GM23338 (cell line): Measurements from ENCODE around the gene FOXN1. TPM values are rescaled to one million over a fixed set of nuclear protein-coding genes. Genes with fewer than 3 reads are reported as not detected.

ENCODE experiments used
- ATAC-seq: fragments of 200-7000 bp; cut with Tn5 transposase; 3 replicates; pipeline ENCODE4 v1.9.1; 2020
- DNase-seq: peaks from one replicate; pipeline ENCODE4 v3.0.0-alpha.2; 2015; ENCODE audit warnings: low spot score
- H2AFZ ChIP-seq: fragments of 200-600 bp; sonication (generic); 2 replicates; pipeline ENCODE4 v1.8.0; 2016; ENCODE audit warnings: antibody characterized with exemption, mild to moderate bottlenecking, moderate library complexity
- H3F3A ChIP-seq: fragments of 200-600 bp; sonication (generic); replicated peaks from 2 replicates; pipeline ENCODE4 v1.8.0; 2017; ENCODE audit warnings: antibody characterized with exemption, mixed run types, low read depth
- H3K27ac ChIP-seq: fragments of 200-600 bp; sonication (generic); 2 replicates; pipeline ENCODE4 v1.6.1; 2016; ENCODE audit warnings: low read depth
- H3K27me3 ChIP-seq: fragments of 200-600 bp; sonication (generic); 2 replicates; pipeline ENCODE4 v1.8.0; 2016; ENCODE audit warnings: mild to moderate bottlenecking, mixed run types, moderate library complexity; ENCODE audit not compliant: insufficient read depth
- H3K36me3 ChIP-seq: fragments of 200-600 bp; sonication (generic); 2 replicates; pipeline ENCODE4 v1.8.0; 2016; ENCODE audit warnings: mild to moderate bottlenecking; ENCODE audit not compliant: insufficient read depth
- H3K4me1 ChIP-seq: fragments of 200-600 bp; sonication (generic); 2 replicates; pipeline ENCODE4 v1.8.0; 2016; ENCODE audit warnings: mild to moderate bottlenecking, moderate library complexity; ENCODE audit not compliant: insufficient read depth
- H3K4me2 ChIP-seq: fragments of 200-600 bp; sonication (generic); 2 replicates; pipeline ENCODE4 v1.7.1; 2017; ENCODE audit warnings: mixed run types
- H3K4me3 ChIP-seq: fragments of 200-600 bp; sonication (generic); 2 replicates; pipeline ENCODE4 v1.6.1; 2016; ENCODE audit warnings: mixed run types
- H3K79me2 ChIP-seq: fragments of 200-600 bp; sonication (generic); replicated peaks from 2 replicates; pipeline ENCODE4 v1.8.0; 2017; ENCODE audit warnings: mild to moderate bottlenecking; ENCODE audit not compliant: insufficient read depth
- H3K9me2 ChIP-seq: fragments of 200-600 bp; sonication (generic); 2 replicates; pipeline ENCODE4 v1.8.0; 2017; ENCODE audit not compliant: insufficient read depth
- H4K20me1 ChIP-seq: fragments of 200-600 bp; sonication (generic); replicated peaks from 2 replicates; pipeline ENCODE4 v1.8.0; 2017; ENCODE audit warnings: mild to moderate bottlenecking; ENCODE audit not compliant: insufficient read depth
- H3K27ac Mint-ChIP-seq: 2 replicates; pipeline ENCODE4 v1.8.0; 2020; ENCODE audit warnings: inconsistent platforms, mild to moderate bottlenecking, moderate library complexity, mixed read lengths
- H3K27me3 Mint-ChIP-seq: 3 replicates; pipeline ENCODE4 v1.8.0; 2022; ENCODE audit warnings: low read depth, mild to moderate bottlenecking, moderate library complexity, mixed read lengths, inconsistent platforms; ENCODE audit not compliant: insufficient read depth, poor library complexity
- H3K36me3 Mint-ChIP-seq: 3 replicates; pipeline ENCODE4 v1.8.0; 2021; ENCODE audit warnings: low read depth, mild to moderate bottlenecking, inconsistent platforms, moderate library complexity, mixed read lengths
- H3K4me1 Mint-ChIP-seq: 3 replicates; pipeline ENCODE4 v1.8.0; 2020; ENCODE audit warnings: mild to moderate bottlenecking, inconsistent platforms, mixed read lengths
- H3K4me3 Mint-ChIP-seq: 3 replicates; pipeline ENCODE4 v1.8.0; 2021; ENCODE audit warnings: moderate library complexity, mild to moderate bottlenecking, inconsistent platforms, mixed read lengths
- H3K9me3 Mint-ChIP-seq: 3 replicates; pipeline ENCODE4 v1.8.0; 2020; ENCODE audit warnings: moderate library complexity, mild to moderate bottlenecking, inconsistent platforms, mixed read lengths
- CREB1 ChIP-seq: fragments of 250-450 bp; sonication (Bioruptor Pico); IDR thresholded peaks from 2 replicates; pipeline ENCODE4 v1.5.0; 2020; ENCODE audit warnings: low read depth, mild to moderate bottlenecking, moderate library complexity
- CTCF ChIP-seq, 2 experiments: fragments of 200-600 bp in 1 of 2; sonication (generic) in 1 of 2; conservative IDR thresholded peaks; 2 replicates each; pipeline versions ENCODE4 v1.5.1 to v1.6.1; 2016 to 2017; ENCODE audit warnings: antibody characterized with exemption in 2 of 2, low read depth in 2 of 2, mild to moderate bottlenecking in 2 of 2, moderate library complexity in 1 of 2
- EZH2 ChIP-seq: fragments of 200-600 bp; sonication (generic); IDR thresholded peaks from one replicate; pipeline ENCODE4 v1.8.0; 2017; ENCODE audit warnings: antibody characterized with exemption, mild to moderate bottlenecking, low read depth; ENCODE audit not compliant: unreplicated experiment
- EZH2phosphoT487 ChIP-seq: fragments of 200-600 bp; sonication (generic); IDR thresholded peaks from one replicate; pipeline ENCODE4 v1.8.1; 2018; ENCODE audit warnings: antibody characterized with exemption; ENCODE audit not compliant: unreplicated experiment
- JUNB ChIP-seq: IDR thresholded peaks from one replicate; pipeline ENCODE4 v1.6.1; 2016; ENCODE audit warnings: antibody characterized with exemption; ENCODE audit not compliant: unreplicated experiment
- NANOG ChIP-seq: IDR thresholded peaks from 2 replicates; pipeline ENCODE4 v1.6.1; 2016; ENCODE audit warnings: antibody characterized with exemption, borderline replicate concordance
- POLR2AphosphoS5 ChIP-seq: IDR thresholded peaks from 2 replicates; pipeline ENCODE4 v1.6.1; 2016; ENCODE audit warnings: antibody characterized with exemption, low read depth
- STAT1 ChIP-seq: IDR thresholded peaks from one replicate; pipeline ENCODE4 v1.6.1; 2016; ENCODE audit warnings: antibody characterized with exemption; ENCODE audit not compliant: unreplicated experiment
- ZNF114 ChIP-seq: fragments of 250-450 bp; sonication (Bioruptor Pico); IDR thresholded peaks from 2 replicates; pipeline ENCODE4 v1.5.0; 2020; ENCODE audit warnings: mild to moderate bottlenecking, moderate library complexity
- ZNF331 ChIP-seq: fragments of 250-450 bp; sonication (Bioruptor Pico); IDR thresholded peaks from 2 replicates; pipeline ENCODE4 v1.5.0; 2020; ENCODE audit warnings: low read depth, mild to moderate bottlenecking, moderate library complexity
- ZNF462 ChIP-seq: fragments of 250-450 bp; sonication (Bioruptor Pico); IDR thresholded peaks from 2 replicates; pipeline ENCODE4 v1.5.0; 2020; ENCODE audit warnings: mild to moderate bottlenecking, moderate library complexity
- polyA plus RNA-seq: library from polyadenylated mRNA; unstranded; fragments of >200 nt; fragmentation: Nextera tagmentation; extraction: Ambion mirVana; gene quantifications from 2 replicates; pipeline ENCODE4 v1.2.1, GENCODE V29; 2016
- total RNA-seq: library from RNA; depleted of rRNA; stranded (reverse); fragments of >200 nt; shearing (Covaris generic); gene quantifications from 2 replicates; pipeline ENCODE4 v1.2.3, GENCODE V29; 2014
- TF ChIP-seq, protein P1 (sequence below): IDR thresholded peaks from 2 replicates; pipeline ENCODE4 v1.6.1; 2016; ENCODE audit warnings: antibody characterized with exemption
- TF ChIP-seq, protein P2 (sequence below): IDR thresholded peaks from one replicate; pipeline ENCODE4 v1.6.1; 2018; ENCODE audit warnings: antibody characterized with exemption; ENCODE audit not compliant: unreplicated experiment

The FOXN1 gene
- total and polyA plus RNA-seq, 2 experiments from 2014 or later, result not detected

DNA sequence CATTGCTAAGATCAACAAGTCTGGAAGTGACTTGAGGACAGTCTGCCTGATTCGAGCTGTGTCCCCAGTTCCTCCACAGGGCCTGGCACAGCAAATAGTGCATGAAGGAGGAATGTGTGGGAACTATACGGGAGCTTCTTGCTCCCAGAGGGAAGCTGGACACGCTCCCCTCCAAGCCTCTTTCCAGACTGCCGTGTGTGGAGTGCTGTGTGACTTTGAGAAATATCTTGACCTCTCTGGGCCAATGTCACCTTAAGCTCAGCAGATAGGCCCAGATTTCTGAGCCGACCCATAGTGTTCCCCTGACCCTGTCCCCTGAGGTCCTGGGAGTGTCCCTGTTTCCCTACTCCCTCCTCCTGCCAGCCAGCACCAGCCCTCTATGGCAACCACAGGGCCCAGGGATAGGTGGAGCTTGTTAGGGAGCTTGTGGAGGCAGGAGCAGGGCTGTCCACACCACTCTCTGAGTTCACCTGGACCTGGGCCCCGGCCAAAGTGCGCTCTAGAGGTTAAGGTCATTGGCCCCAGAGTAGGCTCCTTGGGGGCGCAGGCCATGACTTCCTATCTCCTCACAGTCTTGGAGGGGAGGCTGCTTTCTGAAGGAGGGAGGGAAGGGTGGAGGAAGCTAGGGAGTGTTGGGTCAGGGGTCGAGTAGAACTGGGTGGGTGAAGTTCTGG lies 6.3 kb upstream of the FOXN1 start:
- no peaks in the 10 kb centered on the region for H3F3A ChIP-seq
- H3K9me2 ChIP-seq, result no peaks in the 10 kb centered on the region
- H2AFZ ChIP-seq, result no peak overlapping the region; the same call in 1 of the 2 replicates
- H3K79me2 ChIP-seq, result no peaks in the 10 kb centered on the region
- Mint-ChIP-seq H3K36me3 (no peaks in the 10 kb centered on the region), H3K27ac (no peak overlapping the region), H3K4me1 (peaks cover 28% of the 10 kb centered on the region), H3K9me3 (no peaks in the 10 kb centered on the region; the same call in 2 of the 3 replicates), H3K4me3 (no peak overlapping the region), H3K27me3 (peaks cover 9% of the 10 kb centered on the region)
- no peak overlapping the region for H3K4me2 ChIP-seq
- no peak overlapping the region for H3K4me3 ChIP-seq
- H3K27me3 ChIP-seq, result no peaks in the 10 kb centered on the region
- TF ChIP-seq EZH2 (no peak), JUNB (no peak), STAT1 (no peak), CTCF (conservative IDR thresholded peaks at IDR 0.05; ENCODE audit: low read depth in 2 of 2) (no peak), POLR2AphosphoS5 (no peak), EZH2phosphoT487 (no peak), ZNF462 (no peak), CREB1 (CRISPR knock-in tag) (no peak), NANOG (no peak), ZNF114 (CRISPR knock-in tag) (no peak), ZNF331 (CRISPR knock-in tag) (no peak)
- TF ChIP-seq, protein P1, sequence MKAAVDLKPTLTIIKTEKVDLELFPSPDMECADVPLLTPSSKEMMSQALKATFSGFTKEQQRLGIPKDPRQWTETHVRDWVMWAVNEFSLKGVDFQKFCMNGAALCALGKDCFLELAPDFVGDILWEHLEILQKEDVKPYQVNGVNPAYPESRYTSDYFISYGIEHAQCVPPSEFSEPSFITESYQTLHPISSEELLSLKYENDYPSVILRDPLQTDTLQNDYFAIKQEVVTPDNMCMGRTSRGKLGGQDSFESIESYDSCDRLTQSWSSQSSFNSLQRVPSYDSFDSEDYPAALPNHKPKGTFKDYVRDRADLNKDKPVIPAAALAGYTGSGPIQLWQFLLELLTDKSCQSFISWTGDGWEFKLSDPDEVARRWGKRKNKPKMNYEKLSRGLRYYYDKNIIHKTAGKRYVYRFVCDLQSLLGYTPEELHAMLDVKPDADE, result no peak
- TF ChIP-seq, protein P2, sequence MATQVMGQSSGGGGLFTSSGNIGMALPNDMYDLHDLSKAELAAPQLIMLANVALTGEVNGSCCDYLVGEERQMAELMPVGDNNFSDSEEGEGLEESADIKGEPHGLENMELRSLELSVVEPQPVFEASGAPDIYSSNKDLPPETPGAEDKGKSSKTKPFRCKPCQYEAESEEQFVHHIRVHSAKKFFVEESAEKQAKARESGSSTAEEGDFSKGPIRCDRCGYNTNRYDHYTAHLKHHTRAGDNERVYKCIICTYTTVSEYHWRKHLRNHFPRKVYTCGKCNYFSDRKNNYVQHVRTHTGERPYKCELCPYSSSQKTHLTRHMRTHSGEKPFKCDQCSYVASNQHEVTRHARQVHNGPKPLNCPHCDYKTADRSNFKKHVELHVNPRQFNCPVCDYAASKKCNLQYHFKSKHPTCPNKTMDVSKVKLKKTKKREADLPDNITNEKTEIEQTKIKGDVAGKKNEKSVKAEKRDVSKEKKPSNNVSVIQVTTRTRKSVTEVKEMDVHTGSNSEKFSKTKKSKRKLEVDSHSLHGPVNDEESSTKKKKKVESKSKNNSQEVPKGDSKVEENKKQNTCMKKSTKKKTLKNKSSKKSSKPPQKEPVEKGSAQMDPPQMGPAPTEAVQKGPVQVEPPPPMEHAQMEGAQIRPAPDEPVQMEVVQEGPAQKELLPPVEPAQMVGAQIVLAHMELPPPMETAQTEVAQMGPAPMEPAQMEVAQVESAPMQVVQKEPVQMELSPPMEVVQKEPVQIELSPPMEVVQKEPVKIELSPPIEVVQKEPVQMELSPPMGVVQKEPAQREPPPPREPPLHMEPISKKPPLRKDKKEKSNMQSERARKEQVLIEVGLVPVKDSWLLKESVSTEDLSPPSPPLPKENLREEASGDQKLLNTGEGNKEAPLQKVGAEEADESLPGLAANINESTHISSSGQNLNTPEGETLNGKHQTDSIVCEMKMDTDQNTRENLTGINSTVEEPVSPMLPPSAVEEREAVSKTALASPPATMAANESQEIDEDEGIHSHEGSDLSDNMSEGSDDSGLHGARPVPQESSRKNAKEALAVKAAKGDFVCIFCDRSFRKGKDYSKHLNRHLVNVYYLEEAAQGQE, result no peak
- H4K20me1 ChIP-seq, result no peaks in the 10 kb centered on the region
- no peak overlapping the region for H3K27ac ChIP-seq
- H3K36me3 ChIP-seq, result no peaks in the 10 kb centered on the region
- H3K4me1 ChIP-seq, result peaks cover 11% of the 10 kb centered on the region; the same call in 1 of the 2 replicates
- ATAC-seq (no peak), DNase-seq (no peak)
